Fibroblast of skin of abdomen (primary cell): ENCODE measurements around the gene PDCD10.
A peak's percentile ranks its signal among the peaks of the same experiment; 100 is the strongest.

ENCODE experiments used
- DNase-seq: peaks from one replicate; pipeline ENCODE4 v3.0.0-alpha.2; 2013

The PDCD10 gene

DNA sequence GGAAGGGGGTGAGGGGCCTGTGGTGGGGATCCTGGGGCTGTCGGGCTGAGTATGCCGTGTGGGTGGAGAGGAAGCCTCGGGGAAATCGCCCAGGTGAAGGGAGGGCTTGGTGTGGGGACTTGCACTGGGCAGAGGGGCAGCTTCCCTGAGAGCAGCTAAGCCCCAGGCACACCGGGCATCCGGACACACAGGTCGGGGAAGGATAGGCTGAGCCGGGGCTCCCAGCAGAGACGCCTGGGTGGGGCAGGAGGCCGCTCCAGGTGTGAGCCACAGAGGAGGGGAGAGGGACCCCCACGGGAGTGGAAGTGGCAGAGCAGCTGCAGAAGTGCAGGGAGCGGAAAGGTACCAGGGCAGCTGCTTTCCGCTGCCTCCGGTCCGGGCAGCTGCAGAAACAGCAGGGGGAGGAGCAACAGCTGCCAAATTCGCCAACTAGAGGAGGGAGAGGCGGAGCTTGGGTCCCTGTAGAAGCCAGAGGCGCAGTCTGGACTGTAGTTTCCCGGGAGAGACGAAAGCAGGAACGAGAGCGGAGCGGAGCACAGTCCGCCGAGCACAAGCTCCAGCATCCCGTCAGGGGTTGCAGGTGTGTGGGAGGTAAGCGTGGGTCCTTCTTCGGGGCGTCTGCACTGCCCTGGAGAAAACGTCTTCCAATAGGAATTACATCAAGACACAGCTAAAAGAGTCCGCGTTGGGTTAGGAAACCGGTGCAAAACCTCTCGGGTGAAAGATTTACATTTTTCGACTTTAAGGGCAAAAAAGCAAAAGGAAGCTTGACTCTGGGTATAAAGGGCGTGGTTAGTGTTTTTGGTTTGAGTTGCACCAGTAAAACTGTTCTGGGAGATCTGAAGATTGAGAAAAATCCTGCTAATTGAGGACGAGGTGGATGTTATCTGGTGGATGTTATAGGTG, 794 bp upstream of the PDCD10 start, which contains the start of gene SERPINI1:
Gene SERPINI1, plus strand, starts transcription at position 489 of the 906 bp plus-strand sequence. CDS start 53,408 bp downstream, outside the sequence.
- DNase-seq = peak; percentile 84

DNA sequence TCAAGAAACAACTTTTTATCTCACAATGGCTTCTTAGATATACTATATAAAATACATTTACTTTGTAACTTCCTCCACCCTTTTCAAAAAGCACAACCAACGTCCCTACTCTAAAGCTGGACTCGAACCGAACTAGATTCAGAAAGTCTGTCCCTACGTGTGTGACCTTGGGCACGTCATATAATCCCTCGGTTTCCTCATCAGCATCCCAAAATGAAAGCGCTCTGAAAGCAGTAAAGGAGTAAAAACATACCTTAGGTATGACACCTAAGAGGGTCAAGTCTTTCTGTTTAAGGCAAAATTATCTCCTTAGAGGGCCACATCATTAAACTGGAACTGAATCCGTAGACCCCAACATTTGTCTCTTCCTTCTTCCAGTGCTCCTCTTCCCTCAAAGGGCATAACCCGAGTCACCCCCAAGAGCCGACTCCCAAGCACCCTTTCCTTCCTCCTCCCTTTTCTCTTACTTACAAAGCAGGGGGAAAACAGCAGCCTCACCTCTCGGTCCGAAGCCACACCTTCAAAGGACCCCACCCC, 663 bp downstream of the PDCD10 start:
- DNase-seq = peak; percentile 1

DNA sequence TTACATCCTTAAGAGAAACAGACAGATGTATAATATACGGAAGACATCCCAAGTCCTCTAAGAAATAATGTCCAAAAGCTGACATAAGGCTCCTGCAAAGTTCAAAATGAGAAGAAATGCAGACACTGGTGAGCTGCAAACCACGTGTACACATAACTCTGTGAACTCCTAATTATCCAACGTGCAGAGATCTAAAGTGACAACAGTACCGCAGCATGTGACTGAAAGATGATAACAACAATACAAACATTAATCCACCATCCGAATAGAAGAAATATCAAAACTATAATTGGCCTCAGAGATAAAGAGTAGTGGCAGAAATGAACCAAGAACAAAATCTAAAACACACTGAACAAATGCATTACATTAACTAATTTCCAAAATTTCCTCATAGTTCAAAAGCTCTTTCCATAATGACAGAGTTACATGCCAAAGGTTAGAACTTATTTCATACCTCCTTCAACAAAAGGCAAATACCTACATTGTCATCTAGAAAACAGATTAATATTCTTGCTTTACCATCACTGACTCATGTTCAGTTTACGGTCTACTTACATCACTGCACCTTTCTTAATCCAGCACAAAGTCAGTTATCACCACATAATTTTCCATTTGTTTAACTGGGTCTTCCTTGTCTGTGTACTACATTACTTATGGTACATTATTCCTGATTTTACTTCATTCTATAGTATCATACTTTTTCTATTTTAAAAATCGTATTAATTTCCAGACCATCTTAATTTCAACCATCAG, 2.2 kb downstream of the PDCD10 start:
- DNase-seq = no peak

DNA sequence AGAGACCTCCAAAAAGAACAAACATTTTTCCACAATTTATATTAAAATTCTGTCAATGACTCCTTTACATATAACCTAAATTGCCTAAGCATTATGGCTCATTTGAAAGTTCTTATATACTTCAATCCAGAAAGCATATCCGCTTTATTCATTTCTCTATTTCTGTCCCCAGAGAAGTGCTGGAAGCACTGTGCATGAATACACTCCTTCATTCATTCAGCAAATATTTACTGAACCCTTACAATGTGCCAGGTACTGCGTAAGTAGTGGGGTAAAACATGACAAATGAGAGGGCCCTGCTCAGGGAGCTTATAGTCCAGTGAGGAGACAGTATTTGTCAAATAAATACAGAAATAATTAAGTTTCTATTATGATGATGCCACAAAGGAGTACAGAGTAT, 3.3 kb downstream of the PDCD10 start:
- no peak for DNase-seq

DNA sequence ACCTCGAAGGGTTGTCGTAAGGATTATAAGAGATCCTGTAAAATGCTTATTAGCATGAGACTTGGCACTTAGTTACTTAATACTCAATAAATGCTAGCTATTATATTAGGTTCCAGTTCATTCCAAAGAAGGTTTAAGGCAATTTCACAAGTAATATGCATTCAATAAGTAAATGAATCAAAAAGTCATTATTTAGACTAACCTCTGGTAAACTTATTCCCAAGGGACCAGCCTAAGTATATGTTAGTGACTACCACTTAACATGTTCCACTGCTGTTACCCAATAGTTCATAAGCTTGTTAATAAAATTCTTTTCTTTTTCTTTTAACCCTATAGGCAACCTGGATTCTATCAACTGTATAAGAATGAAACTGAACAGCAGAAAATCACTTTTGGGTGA, 5.1 kb downstream of the PDCD10 start:
- no peak for DNase-seq

DNA sequence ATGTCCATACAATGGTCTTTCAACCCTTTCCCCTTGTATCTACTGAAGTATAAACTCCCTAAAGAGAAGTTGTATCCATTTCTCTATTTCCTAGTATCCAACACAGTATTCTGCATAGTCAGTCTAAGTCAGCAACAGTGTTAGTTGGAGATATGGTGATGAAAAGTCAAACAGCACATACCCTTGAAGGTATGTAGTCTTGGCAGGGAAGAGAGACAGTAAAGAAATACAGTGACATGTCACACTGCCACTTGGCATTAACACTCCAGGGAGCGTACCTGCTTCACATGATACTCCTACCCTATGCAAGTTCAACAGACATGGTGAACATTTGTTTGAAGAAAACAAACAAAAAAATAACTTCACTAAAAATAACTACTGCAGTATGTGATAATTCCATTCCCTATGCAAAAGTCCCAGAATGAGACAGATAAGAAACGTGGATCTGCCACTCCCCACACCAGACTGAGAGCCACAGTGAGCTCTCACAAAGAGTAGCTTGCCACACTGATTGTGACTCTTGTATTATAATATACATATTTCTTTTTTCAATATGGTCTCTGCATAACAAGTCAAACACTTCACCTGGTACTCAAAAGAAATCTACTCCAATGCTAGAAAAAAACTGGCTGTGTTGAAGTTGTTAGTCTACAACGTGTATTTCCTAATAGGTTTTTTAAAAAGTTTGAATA, 5.9 kb downstream of the PDCD10 start:
- no peak for DNase-seq

DNA sequence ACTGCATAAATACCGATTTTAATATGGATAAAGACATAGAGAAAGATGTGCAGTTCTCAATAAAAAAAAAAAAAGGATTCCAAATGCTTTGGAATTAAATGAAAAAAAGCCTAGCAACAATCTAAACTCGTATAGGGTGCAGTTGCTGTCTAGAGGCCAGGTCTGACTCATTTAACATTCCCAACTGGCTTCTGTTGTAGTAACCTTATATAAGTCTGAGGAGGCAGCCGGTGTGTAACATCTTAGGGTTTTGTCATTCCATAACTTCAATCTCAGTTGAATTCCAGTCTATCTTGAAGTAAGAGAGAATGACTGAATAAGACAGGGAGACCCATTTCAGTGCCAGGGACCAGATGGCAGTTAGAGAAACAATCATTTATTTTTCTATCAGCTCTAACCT, 6.5 kb downstream of the PDCD10 start:
- DNase-seq = peak; percentile 80

DNA sequence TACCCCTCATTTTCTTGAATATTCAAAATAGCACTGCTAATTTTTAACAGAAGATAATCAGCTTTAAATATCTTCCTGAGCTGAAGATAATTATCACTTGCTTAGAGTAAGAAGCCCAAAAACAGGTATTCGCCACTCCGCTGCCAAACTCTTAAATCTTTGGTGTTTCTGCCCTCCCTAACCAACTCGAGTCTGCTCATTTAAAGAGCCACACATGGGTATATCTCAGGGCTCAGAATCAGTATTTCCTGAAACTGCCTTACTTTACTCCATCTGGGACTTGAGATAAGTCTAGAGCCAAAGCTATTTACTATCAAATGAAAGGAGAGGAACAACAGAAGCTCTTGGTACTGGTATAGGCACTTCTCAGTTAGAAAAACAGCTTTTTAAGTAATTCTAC, 10.8 kb downstream of the PDCD10 start:
- DNase-seq = no peak

DNA sequence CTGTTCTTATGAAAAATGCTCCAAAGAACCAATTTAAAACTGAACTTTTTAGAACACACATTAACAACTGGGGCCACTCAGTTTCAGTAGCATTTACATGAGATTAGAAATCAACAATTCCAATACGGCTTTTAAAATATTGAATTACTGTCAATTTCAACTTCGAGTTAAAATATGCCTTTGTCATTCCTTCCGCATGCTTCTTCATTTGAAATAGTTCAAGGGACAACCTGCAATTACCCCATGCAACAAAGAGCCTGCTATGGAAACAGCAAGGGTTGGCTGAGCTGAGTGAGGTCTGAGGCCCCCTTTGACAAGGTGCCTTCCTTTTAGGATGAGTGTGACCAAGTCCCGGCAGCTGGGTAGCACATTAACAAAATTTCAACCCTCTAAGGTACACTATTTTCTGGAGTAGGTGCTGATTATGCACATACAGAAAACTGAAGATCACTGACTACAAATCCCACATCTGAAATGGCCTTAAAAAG, 11.6 kb downstream of the PDCD10 start:
- no peak for DNase-seq

DNA sequence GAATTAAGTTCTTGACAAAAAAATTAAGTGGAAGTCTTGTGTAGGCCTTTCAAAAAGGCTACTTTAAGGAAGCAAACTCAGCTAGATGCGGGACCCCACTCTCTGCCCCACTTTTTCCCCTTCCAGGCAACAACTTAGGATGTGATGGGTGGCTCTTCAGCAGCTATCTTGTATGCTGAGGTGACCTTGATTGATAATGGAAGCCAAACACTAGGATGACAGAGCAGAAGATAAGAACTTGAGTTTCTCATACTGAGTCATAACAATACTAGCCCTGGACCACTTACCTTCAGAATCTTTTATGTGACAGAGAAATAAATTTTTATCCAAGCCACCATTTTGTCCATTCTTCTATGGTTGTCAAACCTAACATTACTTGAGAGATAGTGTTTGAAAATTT, 16.1 kb downstream of the PDCD10 start:
- no peak for DNase-seq

DNA sequence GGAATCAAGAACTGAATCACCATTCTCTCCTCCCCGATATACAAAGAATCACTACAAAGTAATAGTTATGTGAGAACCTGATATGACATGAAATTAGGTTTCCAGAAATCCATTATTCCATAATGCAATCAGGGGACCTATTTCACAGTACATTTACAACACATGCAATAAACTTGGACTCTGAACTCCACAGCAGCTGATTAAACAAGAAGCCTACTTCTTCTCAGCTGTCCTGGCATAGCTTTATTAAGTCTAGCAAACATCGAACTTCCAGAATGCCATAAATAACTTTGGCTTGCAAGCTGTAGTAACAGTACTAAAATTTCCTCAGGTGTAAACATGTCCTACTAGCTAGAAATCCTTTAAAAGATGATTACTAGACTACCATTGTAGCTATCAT, 17.8 kb downstream of the PDCD10 start:
- DNase-seq = no peak

DNA sequence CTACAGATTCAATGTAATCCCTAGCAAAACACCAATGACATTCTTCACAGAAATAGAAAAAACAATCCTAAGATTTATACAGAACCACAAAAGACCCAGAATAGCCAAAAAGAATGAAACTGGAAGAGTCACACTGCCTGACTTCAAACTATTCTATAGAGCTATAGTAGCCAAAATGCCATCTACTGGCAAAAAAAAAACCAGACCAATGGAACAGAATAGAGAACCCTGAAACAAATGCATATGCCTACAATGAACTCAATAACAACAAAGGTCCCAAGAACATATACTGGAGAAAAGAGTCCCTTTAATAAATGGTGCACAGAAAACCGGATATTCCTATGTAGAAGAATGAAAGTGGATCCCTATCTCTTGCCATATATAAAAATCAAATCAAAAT, 19.8 kb downstream of the PDCD10 start:
- DNase-seq = no peak

DNA sequence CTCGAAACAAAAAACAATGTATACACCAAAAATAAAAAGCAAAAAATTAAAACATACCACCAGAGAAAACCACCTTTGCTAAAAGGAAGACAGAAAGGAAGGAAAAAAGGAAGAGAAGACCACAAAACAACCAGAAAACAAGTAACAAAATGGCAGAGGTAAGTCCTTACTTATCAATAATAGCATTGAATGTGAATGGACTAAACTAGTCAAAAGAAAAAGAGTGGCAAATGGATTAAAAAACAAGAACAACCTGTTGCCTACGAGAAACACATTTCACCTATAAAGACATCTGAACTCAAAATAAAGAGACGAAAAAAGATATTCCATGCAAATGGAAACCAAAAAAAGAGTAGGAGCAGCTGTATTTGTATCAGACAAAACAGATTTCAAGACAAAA, 22.2 kb downstream of the PDCD10 start:
- DNase-seq = no peak

DNA sequence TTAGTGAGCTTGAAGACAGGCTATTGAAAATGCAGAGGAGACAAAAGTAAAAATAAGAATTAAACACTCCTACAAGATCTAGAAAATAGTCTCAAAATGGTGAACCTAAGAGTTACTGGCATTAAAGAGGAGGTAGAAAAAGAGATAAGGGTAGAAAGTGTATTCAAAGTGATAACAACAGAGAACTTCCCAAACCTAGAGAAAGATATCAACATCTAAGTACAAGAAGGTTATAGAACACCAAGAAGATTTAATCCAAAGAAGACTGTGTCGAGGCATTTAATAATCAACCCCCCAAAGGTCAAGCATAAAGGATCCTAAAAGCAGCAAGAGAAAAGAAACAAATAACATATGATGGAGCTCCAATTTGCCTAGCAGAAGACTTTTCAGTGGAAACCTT, 23.3 kb downstream of the PDCD10 start:
- no peak for DNase-seq

DNA sequence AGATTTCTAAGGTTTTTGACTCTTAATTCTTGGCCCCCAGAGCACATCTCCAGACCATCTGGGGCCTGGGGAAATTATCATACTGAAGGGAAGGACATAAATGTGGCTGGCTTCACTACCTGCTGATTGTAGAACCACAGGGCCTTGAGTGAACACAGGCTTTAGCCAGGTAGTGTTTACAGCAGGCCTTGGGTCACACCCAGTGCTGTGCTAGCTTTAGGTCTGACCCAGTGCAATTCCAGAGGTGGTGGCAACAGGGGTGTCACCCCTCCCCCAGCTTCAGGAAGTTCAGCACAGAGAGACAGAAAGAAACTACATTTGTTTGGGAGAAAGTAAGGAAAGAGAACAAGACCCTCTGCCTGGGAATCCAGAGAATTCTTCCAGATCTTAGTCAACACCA, 24.1 kb downstream of the PDCD10 start:
- DNase-seq = no peak

DNA sequence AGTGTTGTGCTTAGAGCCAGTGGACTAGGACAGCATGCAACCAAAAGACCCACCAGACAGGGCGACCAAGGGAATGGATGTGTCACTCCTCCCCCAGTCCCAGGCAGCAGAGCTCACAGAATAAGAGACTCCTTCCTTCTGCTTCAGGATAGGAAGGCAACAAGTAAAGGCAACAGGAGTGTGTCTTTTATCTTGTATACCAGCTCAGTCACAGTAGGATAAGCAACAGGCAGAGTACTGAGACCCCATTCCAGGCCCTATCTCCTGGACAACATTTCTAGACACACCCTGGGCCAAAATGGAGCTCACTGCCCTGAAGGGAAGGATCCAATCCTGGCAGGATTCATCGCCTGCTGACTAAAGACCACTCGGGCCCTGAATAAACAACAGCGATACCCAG, 25.0 kb downstream of the PDCD10 start:
- no peak for DNase-seq

DNA sequence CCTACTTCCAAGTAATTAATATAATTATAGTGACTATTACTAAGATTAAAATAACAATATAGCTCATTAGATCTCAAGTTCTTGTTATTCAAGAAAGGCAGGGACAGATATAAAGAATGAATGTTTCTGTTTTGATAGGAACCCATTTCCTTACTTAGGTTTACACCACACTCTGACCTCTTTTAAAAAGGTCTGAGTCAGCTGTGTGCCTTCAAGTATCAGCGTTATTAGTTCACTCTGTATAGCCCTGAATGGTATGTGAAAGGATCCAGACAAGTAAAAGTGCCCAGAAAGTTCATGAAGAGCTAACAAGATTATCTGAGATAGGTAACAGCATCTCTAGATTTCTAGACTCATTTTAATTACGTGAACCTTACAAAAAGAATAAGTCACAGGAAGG, 28.9 kb downstream of the PDCD10 start:
- DNase-seq = no peak

DNA sequence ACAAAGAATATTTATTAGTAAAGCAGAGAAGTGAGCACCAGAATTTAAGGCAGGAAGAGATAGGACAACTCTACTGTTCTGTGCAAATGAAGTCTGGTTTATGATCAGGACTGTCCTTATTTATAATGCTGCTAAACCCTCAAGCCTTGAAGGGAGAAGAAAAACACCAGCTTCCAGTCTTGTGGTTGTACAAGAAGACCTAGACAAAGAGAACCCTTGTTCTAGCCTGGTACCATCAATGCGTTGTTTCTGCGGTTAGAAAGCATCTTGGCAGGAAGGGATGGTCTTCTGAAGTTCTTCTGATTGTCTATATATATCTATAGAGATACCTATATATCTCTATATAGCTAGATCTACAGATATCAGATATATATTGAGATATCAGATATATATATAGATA, 33.8 kb downstream of the PDCD10 start:
- DNase-seq = no peak

DNA sequence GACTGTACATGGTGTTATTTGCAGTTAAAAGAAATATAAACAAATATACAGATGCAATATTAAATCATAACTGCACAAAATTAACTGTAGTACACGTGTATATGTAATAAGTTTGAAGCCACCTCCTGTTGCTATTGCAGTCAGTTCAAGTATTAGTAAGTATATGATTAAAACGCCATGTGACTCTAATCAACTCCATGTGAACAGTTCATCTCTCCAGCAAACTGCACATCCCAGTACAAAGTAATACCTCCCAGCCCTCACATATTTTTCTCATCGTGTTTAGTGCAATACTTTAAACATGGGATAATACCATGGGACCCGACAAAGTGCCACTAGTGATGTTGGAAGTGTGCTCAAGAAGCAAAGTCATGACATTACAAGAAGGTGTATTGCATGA, 34.6 kb downstream of the PDCD10 start:
- peak; percentile 17 for DNase-seq

DNA sequence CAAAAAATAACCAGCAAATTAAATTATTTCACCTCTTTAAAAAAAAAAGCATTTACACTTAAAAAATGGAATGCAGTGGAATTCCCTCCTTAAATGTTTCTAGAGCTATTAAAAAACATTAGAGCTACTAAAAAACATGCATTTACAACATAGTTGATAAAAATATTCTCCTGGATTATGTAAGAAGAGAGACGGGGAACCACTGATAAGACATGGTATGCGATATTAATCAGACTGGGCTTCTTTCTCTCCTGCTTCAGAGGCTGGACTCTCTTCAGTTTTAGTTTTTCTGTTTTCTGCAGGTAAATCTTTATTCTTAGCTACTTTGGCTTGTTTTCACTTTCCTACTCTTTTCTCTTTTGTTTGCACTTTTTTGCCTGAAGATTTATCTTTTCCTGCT, 40.6 kb downstream of the PDCD10 start:
- DNase-seq = no peak

DNA sequence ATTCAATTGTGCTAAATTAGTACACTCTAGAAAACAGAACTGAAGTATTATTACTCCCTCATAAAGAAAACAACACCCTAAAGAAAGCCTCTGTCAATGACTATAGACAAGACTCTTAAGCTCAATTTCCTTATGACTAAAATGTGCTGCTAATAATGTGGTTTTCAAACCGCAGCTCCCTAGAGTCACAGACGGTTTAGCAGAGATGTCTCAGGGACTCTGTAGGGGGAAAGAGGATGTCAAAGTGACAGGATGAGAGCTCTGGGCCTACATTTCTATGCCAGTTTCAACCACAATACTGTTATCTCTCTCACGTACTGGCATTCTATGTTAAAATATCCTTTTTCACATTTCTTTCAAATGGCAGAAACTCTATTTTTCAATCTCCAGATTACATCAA, 43.3 kb downstream of the PDCD10 start:
- DNase-seq = peak; percentile 6

DNA sequence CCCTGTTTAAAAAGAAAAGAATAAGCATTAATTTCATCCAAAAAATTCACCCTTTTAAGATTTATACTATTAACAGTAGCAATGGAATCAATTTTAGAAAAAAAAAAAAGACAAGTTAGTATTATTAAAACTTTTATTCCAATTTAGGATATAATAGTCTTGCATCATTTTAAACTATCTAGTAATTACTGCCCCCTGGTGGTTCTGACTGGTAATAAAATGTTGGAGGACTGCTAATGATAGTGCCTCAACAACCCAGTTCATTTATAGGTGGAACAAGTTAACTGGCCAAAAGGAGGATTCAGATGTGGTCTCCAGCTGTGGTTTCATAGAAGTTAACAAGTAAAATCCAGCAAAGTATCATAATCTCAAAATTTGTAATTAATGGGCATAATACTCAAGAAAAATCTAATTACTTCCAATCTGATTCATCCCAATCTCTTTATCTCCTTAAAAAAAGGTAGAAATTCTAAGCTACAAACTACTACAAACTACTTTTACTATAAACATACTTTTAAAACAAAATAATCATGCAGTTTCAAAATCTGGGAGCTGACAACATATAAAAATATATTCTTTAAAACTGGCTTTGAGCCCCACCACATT, 50.2 kb downstream of the PDCD10 start:
- DNase-seq = peak; percentile 46
